Breast epithelium (tissue), 3 donors: ENCODE data around the gene NAV1.

Experiments
- CTCF ChIP-seq, 3 donors: fragments of 450-650 bp; IDR thresholded peaks; one replicate each; pipeline ENCODE4 v1.5.1; 2016 to 2017; ENCODE audit warnings: antibody characterized with exemption in 3 of 3, mild to moderate bottlenecking in 3 of 3, moderate library complexity in 3 of 3
- POLR2A ChIP-seq: fragments of 450-650 bp; IDR thresholded peaks from one replicate; pipeline ENCODE4 v1.6.1; 2016; ENCODE audit warnings: antibody characterized with exemption, mild to moderate bottlenecking, moderate library complexity

GRCh38 chr1:201515062-201515750 is 23.7 kb upstream of the NAV1 start:
- TF ChIP-seq CTCF (IDR thresholded peaks at IDR 0.05) (no peak), POLR2A (no peak)
